ENCODE results near the gene FAM20C. TPM values are rescaled to one million over a fixed set of nuclear protein-coding genes. Genes with fewer than 3 reads are reported as not detected.

The FAM20C gene
- total RNA-seq, 1 experiment from 2014 or later: 62.6 TPM

GRCh38 chr7:186516-187113 lies 5.8 kb upstream of the FAM20C start:
- Histone ChIP-seq H3K9ac (ENCODE audit: extremely low read depth, insufficient read length, low read length) (no peak overlapping the region), H3K27ac (ENCODE audit: insufficient read length, low read depth, low read length) (no peak overlapping the region), H2BK5ac (ENCODE audit: insufficient read length, low read length) (no peak overlapping the region), H3K4ac (ENCODE audit: low read depth, low read length) (no peak overlapping the region), H3K56ac (ENCODE audit: insufficient read length, low read depth, low read length) (no peak overlapping the region), H3K14ac (ENCODE audit: insufficient read depth, low read length) (no peak overlapping the region; the same call in 1 of the 2 replicates), H3K27me3 (ENCODE audit: insufficient read depth, low read length) (no peaks in the 10 kb centered on the region), H3K9me3 (ENCODE audit: control insufficient read depth, low read depth, low read length) (no peaks in the 10 kb centered on the region), H2BK15ac (ENCODE audit: low read depth, low read length) (no peak overlapping the region), H4K8ac (replicated peaks; ENCODE audit: insufficient read length, low read depth, low read length) (no peak overlapping the region), H2BK20ac (ENCODE audit: low read depth, low read length, poor library complexity, severe bottlenecking) (no peak overlapping the region), H3K18ac (ENCODE audit: insufficient read length, low read depth, low read length) (no peak overlapping the region), H4K20me1 (ENCODE audit: control insufficient read depth, insufficient read depth, insufficient read length) (no peaks in the 10 kb centered on the region), H4K5ac (ENCODE audit: insufficient read length, low read depth, low read length) (no peak overlapping the region), H4K91ac (ENCODE audit: insufficient read length, low read depth, low read length) (no peak overlapping the region), H2BK120ac (ENCODE audit: low read depth, low read length, poor library complexity, severe bottlenecking) (no peak overlapping the region), H3K79me2 (ENCODE audit: insufficient read depth, low read length) (no peaks in the 10 kb centered on the region), H3K23me2 (ENCODE audit: insufficient read length, low read depth, low read length, poor library complexity, severe bottlenecking) (no peaks in the 10 kb centered on the region), H2AK5ac (ENCODE audit: insufficient read length, low read length) (no peak overlapping the region), H3K23ac (ENCODE audit: insufficient read length, low read depth, low read length) (no peak overlapping the region), H2BK12ac (ENCODE audit: insufficient read length, low read depth, low read length) (no peak overlapping the region), H2AFZ (ENCODE audit: low read length) (no peak overlapping the region), H3K4me1 (ENCODE audit: insufficient read depth, low read length) (peaks cover 6% of the 10 kb centered on the region; the same call in 1 of the 2 replicates), H3T11ph (ENCODE audit: low read length) (no peak overlapping the region), H3K79me1 (ENCODE audit: insufficient read depth, low read depth, low read length, poor library complexity, severe bottlenecking) (no peaks in the 10 kb centered on the region), H3K4me2 (ENCODE audit: insufficient read depth, insufficient read length, low read length) (no peak overlapping the region)
- Mint-ChIP-seq H3K27me3 (ENCODE audit: low read depth) (peaks cover 24% of the 10 kb centered on the region), H3K27ac (no peak overlapping the region), H3K4me1 (peaks cover 55 to 56% of the 10 kb centered on the region in 2 experiments), H3K36me3 (ENCODE audit: insufficient read depth in 1 of 3, low read depth in 3 of 3) (peaks cover 0 to 8% (median 3%) of the 10 kb centered on the region in 3 experiments; a peak in 4 of 7 replicates), H3K9me3 (no peaks in the 10 kb centered on the region; a peak in 1 of 5 replicates), H3K4me3 (no peak overlapping the region)
- no peak for DNase-seq
- no CpG with 5 or more reads among the region's 26 CpGs for WGBS (ENCODE audit: extremely low coverage, insufficient read length, low lambda C conversion rate)
- TF ChIP-seq CTCF (conservative IDR thresholded peaks at IDR 0.05): no peak
